GM21786 (cell line): ENCODE measurements around the gene CEP89.
"Not testable (repeated sequence)": the region's sequence is repeated elsewhere in the genome, so short reads cannot be mapped to it uniquely, and the experiment has no call there.

ENCODE experiments used
- ATAC-seq: cut with Tn5 transposase; IDR thresholded peaks from one replicate; pipeline ENCODE4 v1.9.1; 2021; ENCODE audit not compliant: unreplicated experiment

CEP89 gene

DNA sequence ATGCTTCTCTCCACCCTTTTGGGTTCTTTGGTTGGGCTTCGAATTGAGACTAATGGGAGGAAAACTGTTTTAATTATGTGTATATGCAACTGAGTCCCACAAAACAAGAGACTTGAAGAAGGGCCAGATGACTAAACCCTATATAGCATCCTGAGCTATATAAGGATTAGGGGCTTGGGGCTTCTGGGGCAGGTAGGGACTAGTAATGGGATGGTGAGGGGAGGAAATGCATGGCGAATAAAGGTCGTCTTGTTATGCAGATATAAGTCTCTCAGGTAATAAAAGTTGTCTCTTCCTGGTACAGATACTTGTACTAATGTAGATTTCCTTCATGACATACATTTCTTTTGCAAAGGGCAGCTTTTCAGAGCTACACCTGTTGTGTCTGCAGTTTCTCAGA, 99.4 kb downstream of the CEP89 start:
- ATAC-seq = no peak

DNA sequence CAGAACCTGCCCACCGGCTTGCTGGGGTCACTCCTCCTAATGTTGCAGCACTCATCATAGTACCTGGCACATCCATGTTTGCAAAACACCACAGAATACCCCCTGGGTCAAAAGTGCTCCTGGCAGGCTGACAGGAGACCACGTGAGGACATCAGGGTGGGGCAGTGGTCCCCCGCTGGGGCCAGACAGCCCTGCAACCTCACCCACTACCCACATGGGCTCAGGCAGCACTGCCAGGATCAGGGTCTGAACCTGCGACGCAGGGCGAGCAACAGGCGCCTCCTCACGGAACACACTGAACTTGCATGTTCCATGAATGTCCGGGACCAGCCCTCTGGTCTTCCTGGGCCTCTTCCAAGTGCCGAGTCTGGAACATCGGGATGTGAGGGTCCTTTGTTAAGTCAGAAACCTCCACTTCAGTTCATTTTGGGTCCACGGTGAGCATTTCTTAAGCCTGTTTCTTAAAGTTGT, 100.7 kb downstream of the CEP89 start:
- no peak for ATAC-seq

DNA sequence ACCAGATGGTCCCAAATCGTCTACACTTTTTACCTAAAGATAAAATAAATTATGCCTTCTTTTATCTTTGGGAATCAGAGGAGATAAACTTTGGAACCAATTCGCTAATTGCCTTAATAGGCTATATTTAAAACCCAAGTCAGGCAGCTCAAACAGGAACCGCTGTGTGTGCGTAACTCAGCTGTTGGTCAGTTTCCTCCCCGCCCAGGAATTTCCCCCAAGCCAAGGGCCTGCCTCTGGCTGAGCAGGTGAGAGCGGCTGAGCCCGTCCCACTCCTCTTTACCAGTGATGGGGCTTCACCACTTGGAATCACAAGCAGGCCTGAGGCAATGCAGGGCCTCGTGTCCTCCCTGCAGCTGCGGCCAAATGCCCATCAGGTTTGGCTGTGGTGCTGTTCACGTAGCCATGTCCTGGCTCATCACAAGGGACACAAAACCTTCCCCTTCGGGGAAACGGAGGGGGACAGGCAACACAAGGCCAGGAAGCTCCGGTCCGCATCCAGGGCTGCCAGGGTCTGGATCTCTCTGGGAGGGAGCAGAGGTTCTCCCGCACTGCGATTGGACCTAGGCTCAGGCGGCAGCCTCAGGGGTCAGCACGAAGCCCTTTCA, 101.7 kb downstream of the CEP89 start:
- ATAC-seq = no peak

DNA sequence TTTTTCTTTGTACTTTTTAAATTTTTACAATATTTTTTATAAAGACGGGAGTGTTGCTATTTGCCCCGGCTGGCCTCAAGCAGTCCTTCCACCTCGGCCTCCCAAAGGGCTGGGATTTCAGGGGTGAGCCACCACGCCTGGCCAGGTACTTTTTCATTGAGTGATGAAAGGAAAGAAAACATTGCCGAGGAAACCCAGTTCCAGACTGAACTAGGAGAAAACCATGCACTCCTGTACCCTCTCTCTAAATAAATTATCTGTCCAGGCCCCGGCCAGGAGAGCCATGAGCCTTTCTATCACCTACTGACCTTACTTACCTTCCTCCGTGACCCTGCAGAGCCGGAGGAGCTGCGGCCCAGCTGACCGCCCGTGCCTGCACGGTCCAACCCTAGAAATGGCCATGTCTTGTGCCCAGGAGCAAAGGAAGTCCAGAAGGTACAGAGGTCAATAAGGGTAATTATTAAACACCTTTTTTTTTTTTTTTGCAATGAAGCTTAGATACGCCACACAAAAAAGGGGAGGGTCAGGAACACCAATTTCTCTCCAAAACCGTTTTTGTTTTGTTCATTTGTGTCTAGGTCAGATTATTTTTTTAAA, 102.3 kb downstream of the CEP89 start, which contains the start of gene SLC7A9:
TSS of gene SLC7A9 (minus strand) at position 399 of the 597 bp plus-strand sequence. CDS start 1,233 bp downstream, outside the sequence.
- ATAC-seq = no peak

DNA sequence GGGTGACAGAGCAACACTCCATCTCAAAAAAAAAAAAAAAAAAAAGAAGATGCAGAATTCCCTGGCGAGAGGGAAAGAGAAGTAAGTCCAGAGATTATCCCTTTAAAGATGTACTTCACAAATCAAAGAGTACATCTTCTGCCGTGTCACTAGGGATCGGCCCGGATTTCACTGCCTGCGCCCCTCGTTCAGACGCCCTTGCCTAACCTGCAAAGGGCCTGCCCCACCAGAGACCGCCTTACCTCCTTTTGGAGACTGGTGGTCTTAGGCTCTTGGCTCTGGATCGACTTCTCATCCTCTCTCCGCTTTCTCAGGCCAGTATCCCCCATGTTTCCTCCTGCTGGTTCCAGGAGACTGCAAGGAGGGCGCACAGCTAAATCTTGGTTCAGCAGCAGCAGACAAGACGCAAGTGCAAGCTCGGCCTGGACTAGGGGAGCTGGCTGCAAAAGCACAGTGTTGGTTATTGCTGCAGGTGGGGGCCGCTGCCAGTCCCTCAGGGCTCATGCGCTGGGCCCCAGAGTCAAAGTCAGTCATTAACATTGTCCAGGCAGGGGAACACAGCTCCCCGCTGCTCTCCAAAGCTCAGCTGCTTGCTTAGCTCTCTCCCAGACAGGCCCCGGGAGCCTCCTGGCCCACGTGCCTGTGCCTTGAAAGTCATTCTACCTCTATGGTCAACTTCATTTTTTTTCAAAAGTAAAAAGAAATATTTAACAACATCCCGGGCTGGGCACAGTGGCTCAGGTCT, 103.4 kb downstream of the CEP89 start:
- no peak for ATAC-seq

DNA sequence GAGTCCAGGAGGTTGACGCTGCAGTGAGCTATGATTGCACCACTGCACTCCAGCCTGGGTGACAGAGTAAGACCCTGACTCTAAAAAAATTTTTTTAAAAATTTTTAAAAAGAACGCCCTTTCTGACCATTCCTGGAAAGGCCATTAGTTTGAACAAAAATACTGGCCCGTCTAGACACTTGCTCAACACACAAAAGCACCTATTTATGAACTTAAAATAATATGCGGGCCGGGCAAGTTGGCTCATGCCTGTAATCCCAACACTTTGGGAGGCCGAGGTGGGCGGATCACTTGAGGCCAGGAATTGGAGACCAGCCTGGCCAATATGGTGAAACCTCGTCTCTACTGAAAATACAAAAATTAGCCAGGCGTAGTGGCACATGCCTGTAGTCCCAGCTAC, 104.3 kb downstream of the CEP89 start:
- not testable (repeated sequence) for ATAC-seq

DNA sequence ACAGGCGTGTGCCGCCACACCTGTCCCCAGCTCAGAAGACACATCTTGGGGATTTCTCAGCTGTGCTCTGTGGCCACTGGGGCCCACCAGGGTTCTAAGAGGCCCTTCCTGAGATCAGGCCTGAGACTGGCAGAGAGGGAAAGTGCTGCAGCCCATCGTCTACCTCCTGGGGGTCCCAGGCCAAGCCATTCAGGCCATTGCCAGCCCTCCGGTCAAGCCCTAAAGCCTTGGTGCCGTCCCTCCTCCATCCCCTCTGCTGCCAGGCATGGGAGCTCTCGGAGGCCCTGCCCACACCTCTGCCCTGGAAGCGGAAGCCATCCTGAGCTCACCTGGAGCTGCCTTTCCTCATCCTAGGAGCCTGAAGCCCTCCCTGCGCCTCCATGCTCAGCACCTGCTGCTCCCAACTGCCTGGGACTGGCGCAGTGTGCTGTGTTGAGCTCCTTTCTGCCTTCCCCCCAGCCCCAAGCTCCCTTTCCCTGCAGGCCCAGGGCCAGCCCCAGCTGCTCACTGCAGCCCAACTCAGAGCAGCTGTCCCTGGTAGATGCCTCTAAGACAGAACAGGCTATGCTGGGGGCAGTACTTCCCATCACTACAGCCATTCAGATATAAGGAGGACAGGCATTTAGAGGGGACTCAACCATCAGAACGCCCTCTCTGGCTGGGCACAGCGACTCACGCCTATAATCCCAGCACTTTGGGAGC, 105.0 kb downstream of the CEP89 start:
- no peak for ATAC-seq

DNA sequence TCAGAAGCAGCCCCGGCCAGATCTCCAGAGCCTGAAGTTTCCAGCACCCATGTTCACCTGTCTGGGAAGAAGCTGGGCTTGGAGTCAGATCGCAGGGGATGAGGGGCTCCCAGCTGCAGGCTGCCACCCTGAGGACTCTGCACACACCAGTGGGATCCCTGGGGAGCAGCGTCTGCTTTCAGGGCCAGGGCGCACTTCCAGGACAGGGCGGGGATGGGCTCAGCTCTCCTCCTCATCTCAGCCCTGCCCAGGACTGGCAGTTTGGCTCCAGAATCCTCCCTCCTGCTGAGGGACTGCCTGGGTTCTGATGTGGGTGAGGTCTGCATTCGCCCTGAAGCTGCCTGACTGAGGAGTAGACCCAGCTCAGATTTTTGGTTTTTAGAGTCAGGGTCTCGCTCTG, 105.7 kb downstream of the CEP89 start:
- no peak for ATAC-seq

DNA sequence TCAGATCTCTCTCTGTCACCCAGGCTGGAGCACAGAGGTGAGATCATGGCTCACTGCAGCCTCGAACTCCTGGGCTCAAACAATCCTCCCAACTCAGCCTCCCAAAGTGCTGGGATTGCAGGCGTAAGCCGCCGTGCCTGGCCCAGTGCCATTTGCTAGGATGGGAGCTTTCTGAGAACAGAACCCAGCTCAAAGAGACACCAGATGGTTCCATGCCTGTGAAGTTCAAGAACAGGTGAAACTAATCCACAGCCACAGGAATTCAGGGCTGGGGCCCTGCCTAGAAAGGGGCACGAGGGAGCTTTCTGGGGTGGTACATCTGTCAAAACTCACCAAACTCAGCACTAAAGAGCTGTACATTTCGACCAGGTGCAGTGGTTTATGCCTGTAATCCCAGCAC, 106.4 kb downstream of the CEP89 start:
- no peak for ATAC-seq

DNA sequence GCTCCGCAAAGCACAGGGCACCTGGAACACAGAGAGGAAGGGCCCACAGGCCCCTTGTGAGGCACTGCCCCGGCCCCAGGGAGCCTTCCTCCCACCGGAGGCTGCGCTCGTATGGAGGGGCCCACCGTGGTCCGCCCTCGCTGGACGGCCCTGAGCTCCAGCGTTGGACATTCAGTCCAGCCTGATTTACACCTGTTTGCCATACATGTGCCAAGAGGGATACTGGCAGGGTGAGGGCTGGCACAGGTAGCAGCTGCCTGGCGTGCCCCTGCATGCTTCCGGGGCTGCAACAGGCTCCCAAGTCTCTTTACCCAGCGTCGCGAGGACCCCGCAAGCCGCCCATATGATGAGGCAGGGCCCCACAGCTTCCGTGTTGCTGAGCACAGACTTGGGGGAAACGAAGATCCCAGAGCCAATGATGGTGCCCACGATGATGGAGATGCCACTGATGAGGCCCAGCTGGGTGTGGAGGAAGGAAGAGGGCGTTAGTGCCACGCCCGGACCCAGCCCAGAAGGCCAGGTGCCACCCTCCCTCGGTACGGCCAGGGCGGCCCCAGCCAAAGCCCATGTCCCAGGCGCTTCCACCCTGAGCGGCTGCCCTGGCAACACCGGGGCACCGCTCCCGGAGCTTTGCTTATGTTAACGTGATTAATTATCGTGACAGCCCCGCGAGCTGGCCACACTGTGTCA, 107.3 kb downstream of the CEP89 start:
- no peak for ATAC-seq

DNA sequence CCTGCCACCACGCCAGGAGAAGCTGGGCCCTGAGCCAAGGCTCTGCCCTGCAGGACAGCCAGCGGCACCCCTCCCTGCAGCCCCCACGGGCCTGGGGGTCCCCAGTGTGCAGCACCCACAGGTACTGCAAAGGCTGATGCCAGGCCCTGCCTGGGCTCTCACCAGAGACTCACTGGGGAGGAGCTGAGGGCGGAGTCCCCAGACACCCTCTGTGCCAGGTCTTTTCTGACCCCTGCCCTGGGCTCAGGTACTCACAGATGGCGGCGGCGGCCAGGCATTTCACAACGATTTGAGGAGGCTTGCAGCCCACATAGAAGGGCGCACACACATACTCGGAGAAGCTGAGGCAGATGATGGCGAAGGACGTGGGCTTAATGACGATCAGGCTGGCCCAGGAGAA, 107.9 kb downstream of the CEP89 start:
- no peak for ATAC-seq

DNA sequence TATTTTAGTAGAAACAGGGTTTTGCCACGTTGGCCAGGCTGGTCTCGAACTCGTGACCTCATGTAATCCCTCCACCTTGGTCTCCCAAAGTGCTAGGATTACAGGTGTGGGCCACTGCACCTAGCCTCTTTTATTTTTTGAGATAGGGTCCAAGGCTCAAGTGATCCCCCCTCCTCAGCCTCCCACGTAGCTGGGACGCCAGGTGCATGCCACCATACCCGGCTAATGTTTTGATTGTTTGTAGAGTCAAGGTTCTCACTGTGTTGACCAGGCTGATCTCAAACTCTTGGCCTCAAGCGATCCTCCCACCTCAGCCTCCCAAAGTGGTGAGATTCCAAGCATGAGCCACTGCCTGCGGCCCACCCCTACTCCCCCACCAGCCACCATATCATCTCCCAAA, 108.5 kb downstream of the CEP89 start:
- no peak for ATAC-seq

DNA sequence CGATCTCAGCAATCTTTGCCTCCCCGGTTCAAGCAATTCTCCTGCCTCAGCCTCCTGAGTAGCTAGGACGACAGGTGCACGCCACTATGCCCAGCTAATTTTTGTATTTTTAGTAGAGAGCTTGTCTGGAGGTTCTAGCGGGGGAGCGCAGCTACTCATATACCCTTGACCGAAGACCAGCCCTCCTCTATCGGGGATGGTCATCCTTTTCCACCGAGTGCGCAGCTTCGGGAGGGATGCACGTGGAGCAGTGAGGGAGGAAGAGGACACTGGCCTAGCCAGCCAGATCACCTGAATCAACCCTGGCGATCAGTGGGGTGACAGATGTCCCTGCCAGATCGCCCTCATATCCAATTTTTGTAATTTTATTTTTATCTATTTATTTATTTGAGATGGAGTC, 109.0 kb downstream of the CEP89 start:
- ATAC-seq = no peak

DNA sequence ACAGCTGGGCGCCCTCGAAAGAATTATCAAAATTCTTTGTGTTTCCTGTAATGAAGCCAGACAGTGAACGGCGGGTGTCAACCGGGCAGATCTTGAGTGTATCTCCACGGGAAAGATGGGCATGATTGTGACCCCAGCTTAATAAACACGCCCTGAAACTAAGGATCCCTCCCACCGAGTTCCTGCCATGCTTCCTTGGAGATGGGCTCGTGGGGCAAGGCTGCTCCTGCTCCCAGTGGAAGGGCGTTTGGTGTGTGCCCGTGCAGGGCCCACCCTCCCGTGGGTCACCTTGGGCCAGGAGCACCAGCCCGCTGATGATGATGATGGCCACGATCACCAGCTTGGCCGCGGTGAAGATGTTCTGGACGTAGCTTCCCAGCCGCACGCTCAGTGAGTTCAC, 109.6 kb downstream of the CEP89 start:
- ATAC-seq = no peak

DNA sequence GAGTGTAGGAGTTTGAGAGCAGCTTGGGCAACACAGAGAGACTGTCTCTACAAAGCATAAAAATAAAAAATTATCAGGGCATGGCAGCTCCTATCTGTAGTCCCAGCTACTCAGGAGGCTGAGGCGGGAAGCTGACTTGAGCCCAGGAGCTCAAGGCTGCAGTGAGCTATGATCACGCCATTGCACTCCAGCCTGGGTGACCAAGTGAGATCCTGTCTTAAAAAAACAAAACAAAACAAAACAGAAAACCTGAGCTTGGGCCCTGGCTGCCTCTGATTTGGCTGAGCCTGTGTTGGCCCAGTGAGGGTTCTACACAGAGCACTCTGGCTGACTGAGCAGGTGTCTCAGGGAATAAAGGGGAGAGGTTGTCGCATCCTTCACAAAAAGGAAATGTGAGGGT, 110.2 kb downstream of the CEP89 start:
- ATAC-seq = no peak

DNA sequence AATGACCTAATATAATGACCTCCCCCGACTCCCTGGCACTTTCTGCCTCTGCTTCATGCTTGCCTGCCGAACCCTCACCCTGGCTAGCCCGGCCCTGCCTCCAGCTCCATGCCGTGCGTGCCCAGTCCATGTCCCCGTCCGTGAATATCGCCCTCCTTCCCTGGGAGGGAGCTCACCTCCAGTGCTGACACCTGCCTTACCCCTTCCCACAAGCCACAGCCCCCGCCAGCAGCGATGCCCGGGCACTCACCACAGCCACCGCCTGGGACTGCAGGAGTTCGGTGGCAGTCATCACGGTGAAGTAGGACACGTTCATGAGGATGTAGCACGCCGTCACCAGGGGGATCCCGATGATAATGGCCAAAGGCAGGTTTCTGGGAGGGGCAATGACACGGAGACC, 112.2 kb downstream of the CEP89 start:
- no peak for ATAC-seq

DNA sequence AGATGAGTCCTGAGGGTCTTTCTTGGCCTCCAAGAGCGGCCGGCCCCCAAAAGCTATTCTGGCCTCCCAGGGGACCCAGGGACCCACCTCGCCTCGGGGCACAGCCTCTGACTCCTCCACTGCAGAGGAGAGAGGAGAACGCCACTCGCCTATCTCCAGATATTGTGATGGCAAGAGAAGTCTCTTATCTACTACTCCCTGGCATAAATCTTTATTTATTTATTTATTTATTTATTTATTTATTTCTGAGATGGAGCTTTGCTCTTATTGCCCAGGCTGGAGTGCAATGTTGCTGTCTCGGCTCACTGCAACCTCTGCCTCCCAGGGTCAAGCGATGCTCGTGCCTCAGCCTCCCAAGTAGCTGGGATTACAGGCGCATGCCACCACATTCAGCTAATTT, 113.2 kb downstream of the CEP89 start:
- no peak for ATAC-seq

DNA sequence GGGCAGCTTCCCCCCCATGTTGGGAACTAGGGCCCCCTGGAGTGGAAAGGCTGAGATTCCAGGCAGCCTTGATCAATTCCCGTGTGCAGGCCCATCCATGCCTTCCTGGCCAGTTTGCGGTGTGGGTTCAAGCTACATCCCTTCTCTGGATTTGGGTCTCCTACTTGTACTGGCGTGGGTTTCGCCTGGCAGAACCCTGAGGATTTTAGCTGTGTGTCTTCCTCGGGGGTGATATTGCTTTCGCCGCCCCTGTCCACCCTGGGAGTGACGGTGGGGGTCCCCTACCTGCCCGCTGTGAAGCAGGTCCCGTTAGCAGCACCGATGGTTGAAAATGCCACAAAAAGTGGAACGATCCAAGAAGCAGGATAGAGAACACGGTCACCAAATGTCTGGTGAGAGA, 113.6 kb downstream of the CEP89 start:
- no peak for ATAC-seq

DNA sequence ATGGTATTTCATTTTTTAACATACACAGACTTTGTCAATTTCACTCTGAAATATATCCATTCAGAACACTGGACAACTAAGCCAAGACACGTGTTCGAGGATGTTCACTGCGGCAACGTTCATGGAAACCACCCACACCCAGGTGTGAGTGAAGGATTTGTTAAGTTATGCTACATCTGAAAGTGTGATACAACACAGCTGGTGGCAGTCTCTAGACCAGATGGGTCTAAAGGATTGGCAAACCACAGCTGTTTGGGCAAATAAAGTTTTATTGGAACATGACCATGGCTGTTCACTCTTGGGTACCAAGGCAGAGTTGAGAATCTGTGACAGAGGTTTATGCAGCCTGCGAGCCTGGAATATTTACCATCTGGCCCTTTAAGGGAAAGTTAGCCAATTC, 114.2 kb downstream of the CEP89 start:
- ATAC-seq = no peak

DNA sequence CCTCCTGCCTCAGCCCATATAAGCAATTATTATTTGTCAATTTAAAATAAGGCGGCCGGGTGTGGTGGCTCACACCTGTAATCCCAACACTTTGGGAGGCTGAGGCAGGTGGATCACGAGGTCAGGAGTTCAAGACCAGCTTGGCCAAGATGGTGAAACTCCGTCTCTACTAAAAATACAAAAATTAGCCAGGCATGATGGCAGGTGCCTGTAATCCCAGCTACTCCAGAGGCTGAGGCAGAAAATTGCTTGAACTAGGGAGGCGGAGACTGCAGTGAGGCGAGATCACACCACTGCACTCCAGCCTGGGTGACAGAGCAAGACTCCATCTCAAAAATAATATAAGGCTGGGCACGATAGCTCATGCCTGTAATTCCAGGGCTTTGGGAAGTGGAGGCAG, 114.9 kb downstream of the CEP89 start:
- not testable (repeated sequence) for ATAC-seq

DNA sequence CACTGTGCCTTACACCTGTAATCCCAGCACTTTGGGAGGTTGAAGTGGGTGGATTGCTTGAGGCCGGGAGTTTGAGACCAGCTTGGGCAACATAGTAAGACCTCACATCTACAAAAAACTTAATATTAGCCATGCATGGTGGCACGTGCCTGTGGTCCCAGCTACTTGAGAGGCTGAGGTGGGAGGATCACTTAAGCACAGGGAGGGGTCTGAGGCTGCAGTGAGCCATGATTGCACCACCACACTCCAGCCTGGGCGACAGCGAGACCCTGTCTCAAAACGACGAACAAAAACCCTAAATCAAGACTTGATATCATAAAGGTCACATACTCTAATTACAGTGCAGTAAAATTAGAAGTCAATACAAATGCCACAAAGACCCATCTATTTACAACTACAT, 119.5 kb downstream of the CEP89 start:
- no peak for ATAC-seq
